GM18526 (cell line): ENCODE results near the gene CAMTA1.

Experiments
- POLR2A ChIP-seq: IDR thresholded peaks from 3 replicates; pipeline ENCODE4 v1.6.1; 2011; ENCODE audit not compliant: insufficient read length; ENCODE audit errors: extremely low read depth

Gene CAMTA1

GRCh38 chr1:6969762-6970161 lies 184.5 kb downstream of the CAMTA1 start:
- TF ChIP-seq POLR2A, result no peak

GRCh38 chr1:6970221-6970620 lies 185.0 kb downstream of the CAMTA1 start:
- TF ChIP-seq POLR2A, result no peak

- TF ChIP-seq POLR2A, result no peak
These were observed 185.8 kb downstream of the CAMTA1 start for GRCh38 chr1:6971048-6971447.

- no peak for TF ChIP-seq POLR2A
These were observed 186.4 kb downstream of the CAMTA1 start for GRCh38 chr1:6971699-6972098.

- no peak for TF ChIP-seq POLR2A
These were observed 187.1 kb downstream of the CAMTA1 start for GRCh38 chr1:6972399-6972798.

GRCh38 chr1:6975331-6976043 lies 190.2 kb downstream of the CAMTA1 start:
- no peak for TF ChIP-seq POLR2A

- no peak for TF ChIP-seq POLR2A
These were observed 190.8 kb downstream of the CAMTA1 start for GRCh38 chr1:6976044-6976375.

GRCh38 chr1:6979003-6979613 lies 193.9 kb downstream of the CAMTA1 start:
- TF ChIP-seq POLR2A, result no peak

- no peak for TF ChIP-seq POLR2A
These were observed 196.3 kb downstream of the CAMTA1 start for GRCh38 chr1:6981595-6981994.

GRCh38 chr1:6982443-6982842 lies 197.2 kb downstream of the CAMTA1 start:
- TF ChIP-seq POLR2A, result no peak

- TF ChIP-seq POLR2A, result no peak
These were observed 197.6 kb downstream of the CAMTA1 start for GRCh38 chr1:6982860-6983259.

- no peak for TF ChIP-seq POLR2A
These were observed 199.3 kb downstream of the CAMTA1 start for GRCh38 chr1:6984536-6984935.

GRCh38 chr1:6984986-6985385 lies 199.7 kb downstream of the CAMTA1 start:
- TF ChIP-seq POLR2A, result no peak

- no peak for TF ChIP-seq POLR2A
These were observed 200.5 kb downstream of the CAMTA1 start for GRCh38 chr1:6985549-6986276.

- no peak for TF ChIP-seq POLR2A
These were observed 201.0 kb downstream of the CAMTA1 start for GRCh38 chr1:6986281-6986680.

- no peak for TF ChIP-seq POLR2A
These were observed 202.7 kb downstream of the CAMTA1 start for GRCh38 chr1:6987940-6988339.
